Measurements from ENCODE around the gene RASGRF1. TPM values are rescaled to one million over a fixed set of nuclear protein-coding genes. Genes with fewer than 3 reads are reported as not detected.
A peak's percentile ranks its signal among the peaks of the same experiment; 100 is the strongest.

The RASGRF1 gene
- total and polyA plus RNA-seq, 9 of the 15 experiments (the other 6 are each of a cell fraction or from before 2014, with no cell fraction given), result 0.03 to 0.58 (median 0.06) TPM; not detected in 1

GRCh38 chr15:78981532-78982313 lies 108.9 kb downstream of the RASGRF1 start:
- BruUV-seq (replicated peaks), result no TSS peak
- POLR2A ChIA-PET, result interaction anchor here (1.2 kb wide), 1 partner anchor 10 kb away, joined by 3 read pairs; no protein-coding TSS in a partner anchor
- DNase-seq (ENCODE audit: extremely low read depth in 1 of 4, low spot score in 3 of 4) (no peak), ATAC-seq (no peak; the same call in 2 of the 3 replicates), FAIRE-seq (no peak)
- in situ Hi-C loops (cut with MboI) (loop anchor here (5.0 kb wide), 1 partner anchor 69 kb away; no protein-coding TSS in a partner anchor), intact Hi-C loops (cut with micrococcal nuclease) (no loop called here)
- Histone ChIP-seq H3K4me1 (replicated peaks in 1 of 2; ENCODE audit: control insufficient read depth in 2 of 2, insufficient read depth in 2 of 2, low read length in 2 of 2) (peaks cover 0 to 7% of the 10 kb centered on the region in 2 experiments; a peak in 4 of 5 replicates), H3K4me3 (no peak overlapping the region), H2AFZ (ENCODE audit: low read depth, low read length) (peak overlapping the region; percentile 9; the same call in 1 of the 2 replicates), H3K27me3 (ENCODE audit: control insufficient read depth in 2 of 2, insufficient read depth in 2 of 2, low read length in 2 of 2) (peaks cover 5 to 34% of the 10 kb centered on the region in 2 experiments; a peak in 2 of 5 replicates), H3K79me2 (ENCODE audit: control insufficient read depth, insufficient read depth, low read length) (no peaks in the 10 kb centered on the region), H3K27ac (ENCODE audit: extremely low read depth, low read depth, low read length) (no peak overlapping the region), H3K4me2 (ENCODE audit: insufficient read depth, low read length) (no peak overlapping the region), H3K9ac (ENCODE audit: insufficient read depth in 1 of 2, low read depth in 2 of 2, low read length in 2 of 2) (peak overlapping the region in 1 of 2 experiments; percentile 23; a peak in 1 of 4 replicates), H3K36me3 (ENCODE audit: control insufficient read depth, insufficient read depth, low read length) (no peaks in the 10 kb centered on the region), H3K9me1 (ENCODE audit: control insufficient read depth, insufficient read depth, low read length) (no peaks in the 10 kb centered on the region), H4K20me1 (replicated peaks; ENCODE audit: control insufficient read depth, insufficient read depth, low read length) (no peaks in the 10 kb centered on the region), H3K9me3 (replicated peaks; ENCODE audit: control insufficient read depth, insufficient read depth, low read depth, low read length) (no peaks in the 10 kb centered on the region)
- CTCF ChIA-PET (ENCODE audit: low intra/inter-chr PET ratio), result no interaction called here
- WGBS (ENCODE audit: insufficient coverage, low coverage, missing lambda C conversion rate), result 17% methylated on average over 11 of the region's 11 CpGs
- TF ChIP-seq ETV6 (IDR thresholded peaks at IDR 0.05; ENCODE audit: borderline replicate concordance in 1 of 2, low read depth in 2 of 2, low read length in 1 of 2), result no peak
- TF ChIP-seq ETV6 (CRISPR knock-in tag; IDR thresholded peaks at IDR 0.05; ENCODE audit: borderline replicate concordance), result no peak
- TF ChIP-seq ZEB2 (IDR thresholded peaks at IDR 0.05), result peak; percentile 49; the same call in 1 of the 2 replicates
- peak; percentile 56 for TF ChIP-seq RBM25 (IDR thresholded peaks at IDR 0.05; ENCODE audit: low read depth, low read length, severe bottlenecking)
- peak; percentile 15; the same call in 1 of the 2 replicates for TF ChIP-seq CBFA2T3 (IDR thresholded peaks at IDR 0.05)
